Endothelial cell (in vitro differentiated cells): Measurements from ENCODE around the gene SREBF1. TPM values are rescaled to one million over a fixed set of nuclear protein-coding genes. Genes with fewer than 3 reads are reported as not detected.

ENCODE experiments used
- DNase-seq: peaks from one replicate; pipeline ENCODE4 v3.0.0; 2021; ENCODE audit warnings: low spot score
- H3K27ac Mint-ChIP-seq: one replicate; pipeline ENCODE4 v1.8.0; 2021; ENCODE audit warnings: mixed read lengths, inconsistent platforms; ENCODE audit not compliant: unreplicated experiment
- H3K27me3 Mint-ChIP-seq: one replicate; pipeline ENCODE4 v1.8.0; 2021; ENCODE audit warnings: mild to moderate bottlenecking, moderate library complexity, mixed read lengths, inconsistent platforms; ENCODE audit not compliant: unreplicated experiment
- H3K36me3 Mint-ChIP-seq: one replicate; pipeline ENCODE4 v1.8.0; 2021; ENCODE audit warnings: mild to moderate bottlenecking, low read depth, mixed read lengths, inconsistent platforms; ENCODE audit not compliant: unreplicated experiment
- H3K4me1 Mint-ChIP-seq: one replicate; pipeline ENCODE4 v1.8.0; 2021; ENCODE audit warnings: mild to moderate bottlenecking, mixed read lengths, inconsistent platforms; ENCODE audit not compliant: unreplicated experiment
- H3K4me3 Mint-ChIP-seq: one replicate; pipeline ENCODE4 v1.8.0; 2021; ENCODE audit warnings: mild to moderate bottlenecking, mixed read lengths, inconsistent platforms; ENCODE audit not compliant: unreplicated experiment
- H3K9me3 Mint-ChIP-seq: one replicate; pipeline ENCODE4 v1.8.0; 2021; ENCODE audit warnings: mixed read lengths, inconsistent platforms; ENCODE audit not compliant: unreplicated experiment
- total RNA-seq: library from RNA; stranded (reverse); fragmentation: NEBNext Ultra II Directional; extraction: Animal tissue kit (Norgen Biotek cat#: 25700); gene quantifications from one replicate; pipeline ENCODE4 v1.2.1, GENCODE V29; 2021; ENCODE audit not compliant: unreplicated experiment
- TF ChIP-seq, protein P1 (sequence below): fragments of 200-600 bp; sonication (generic); IDR thresholded peaks from one replicate; pipeline ENCODE4 v1.5.0; 2021; ENCODE audit warnings: antibody characterized with exemption; ENCODE audit not compliant: unreplicated experiment

SREBF1 gene
- total RNA-seq, 1 donor from 2014 or later = 146 TPM

DNA sequence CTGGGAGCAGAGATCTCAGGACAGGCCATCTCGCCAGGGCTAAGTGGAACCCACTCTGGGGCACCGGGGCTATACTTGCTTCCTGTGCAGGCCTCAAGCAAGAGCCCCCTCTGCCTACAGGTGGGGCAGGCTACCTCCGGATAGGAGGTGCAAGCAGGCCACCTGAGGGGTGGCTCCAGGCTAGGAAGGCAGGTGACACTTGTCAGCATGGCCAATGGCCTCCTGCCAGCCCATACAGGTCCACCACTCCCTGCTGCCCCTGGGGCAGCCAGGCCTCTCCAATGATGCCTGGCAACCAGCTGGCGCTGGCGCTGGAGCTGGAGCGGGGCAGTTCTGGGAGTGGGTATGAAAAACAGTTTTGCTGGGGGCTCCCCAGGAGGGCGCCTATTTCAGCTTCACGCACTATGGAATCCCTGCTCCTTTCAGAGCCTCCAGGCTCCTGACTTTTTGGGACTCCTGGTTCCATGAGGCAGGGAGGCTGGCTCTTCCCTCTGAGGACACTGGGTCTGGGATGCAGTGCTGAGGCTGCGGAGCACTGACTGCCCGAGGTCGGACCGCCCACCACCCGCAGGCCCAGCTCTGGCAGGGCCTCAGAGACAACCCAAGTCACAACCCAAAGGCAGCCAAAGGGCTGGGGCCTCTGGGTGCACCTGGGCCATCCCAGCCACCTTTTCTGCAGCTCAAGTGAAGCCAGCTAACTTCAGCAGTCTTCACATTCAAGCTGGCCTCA is 8.4 kb upstream of the SREBF1 start:
- DNase-seq = no peak
- TF ChIP-seq, protein P1, sequence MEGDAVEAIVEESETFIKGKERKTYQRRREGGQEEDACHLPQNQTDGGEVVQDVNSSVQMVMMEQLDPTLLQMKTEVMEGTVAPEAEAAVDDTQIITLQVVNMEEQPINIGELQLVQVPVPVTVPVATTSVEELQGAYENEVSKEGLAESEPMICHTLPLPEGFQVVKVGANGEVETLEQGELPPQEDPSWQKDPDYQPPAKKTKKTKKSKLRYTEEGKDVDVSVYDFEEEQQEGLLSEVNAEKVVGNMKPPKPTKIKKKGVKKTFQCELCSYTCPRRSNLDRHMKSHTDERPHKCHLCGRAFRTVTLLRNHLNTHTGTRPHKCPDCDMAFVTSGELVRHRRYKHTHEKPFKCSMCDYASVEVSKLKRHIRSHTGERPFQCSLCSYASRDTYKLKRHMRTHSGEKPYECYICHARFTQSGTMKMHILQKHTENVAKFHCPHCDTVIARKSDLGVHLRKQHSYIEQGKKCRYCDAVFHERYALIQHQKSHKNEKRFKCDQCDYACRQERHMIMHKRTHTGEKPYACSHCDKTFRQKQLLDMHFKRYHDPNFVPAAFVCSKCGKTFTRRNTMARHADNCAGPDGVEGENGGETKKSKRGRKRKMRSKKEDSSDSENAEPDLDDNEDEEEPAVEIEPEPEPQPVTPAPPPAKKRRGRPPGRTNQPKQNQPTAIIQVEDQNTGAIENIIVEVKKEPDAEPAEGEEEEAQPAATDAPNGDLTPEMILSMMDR = no peak
- Mint-ChIP-seq H3K4me1 (peaks cover 23% of the 10 kb centered on the region), H3K27ac (no peak overlapping the region), H3K4me3 (no peak overlapping the region), H3K27me3 (peaks cover 18% of the 10 kb centered on the region), H3K9me3 (no peaks in the 10 kb centered on the region), H3K36me3 (peaks cover 5% of the 10 kb centered on the region)

DNA sequence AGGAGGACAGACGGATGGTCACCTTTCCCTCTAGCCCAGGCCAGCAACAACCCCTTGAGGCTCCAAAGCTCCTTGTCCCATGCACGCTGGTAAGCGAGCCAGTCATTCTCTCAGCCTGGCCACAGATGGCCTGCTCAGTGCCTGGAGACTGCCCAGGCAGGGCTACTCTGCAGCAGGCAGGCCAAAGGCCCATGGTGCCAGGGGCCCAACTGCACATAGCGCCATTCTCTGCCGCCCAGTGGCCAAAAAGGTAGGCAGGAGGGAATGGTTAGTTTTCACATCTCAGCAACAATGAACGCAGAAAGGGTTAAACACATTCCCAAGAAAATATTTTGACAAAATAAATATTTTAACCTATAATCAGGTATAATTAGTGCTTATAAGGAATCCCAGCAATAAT is 7.7 kb upstream of the SREBF1 start:
- H3K4me1 Mint-ChIP-seq = peaks cover 22% of the 10 kb centered on the region
- TF ChIP-seq, protein P1 = no peak
- no peak for DNase-seq

DNA sequence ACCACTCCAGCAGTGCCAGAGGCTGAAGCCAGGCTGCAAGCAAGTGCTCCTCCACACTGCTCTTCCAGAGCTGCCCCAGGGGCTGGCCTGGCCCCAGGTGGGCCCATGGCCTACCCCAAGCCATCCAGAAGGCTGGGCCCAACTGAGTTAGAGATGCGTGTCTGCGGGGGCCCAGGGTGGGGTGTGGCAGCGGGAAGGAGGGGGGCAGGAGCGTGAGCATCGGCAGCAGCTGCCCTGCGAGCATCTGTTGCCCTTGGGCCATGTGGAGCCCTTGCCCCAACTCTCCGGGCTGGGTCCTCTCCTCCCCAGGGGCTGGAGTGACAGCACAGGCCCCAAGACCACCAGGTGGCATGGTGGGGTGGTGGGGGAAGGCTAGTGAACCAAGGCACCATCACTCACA is 7.3 kb upstream of the SREBF1 start:
- no peak for DNase-seq
- Mint-ChIP-seq H3K27me3 (peaks cover 24% of the 10 kb centered on the region), H3K4me3 (no peak overlapping the region), H3K4me1 (peaks cover 26% of the 10 kb centered on the region), H3K36me3 (peaks cover 8% of the 10 kb centered on the region), H3K9me3 (no peaks in the 10 kb centered on the region), H3K27ac (no peak overlapping the region)
- TF ChIP-seq, protein P1 = no peak

More for the DNA sequence above, 7.7 kb upstream of the SREBF1 start:
- Mint-ChIP-seq H3K4me3 (no peak overlapping the region), H3K27ac (no peak overlapping the region), H3K27me3 (peaks cover 20% of the 10 kb centered on the region), H3K36me3 (peaks cover 5% of the 10 kb centered on the region), H3K9me3 (no peaks in the 10 kb centered on the region)

DNA sequence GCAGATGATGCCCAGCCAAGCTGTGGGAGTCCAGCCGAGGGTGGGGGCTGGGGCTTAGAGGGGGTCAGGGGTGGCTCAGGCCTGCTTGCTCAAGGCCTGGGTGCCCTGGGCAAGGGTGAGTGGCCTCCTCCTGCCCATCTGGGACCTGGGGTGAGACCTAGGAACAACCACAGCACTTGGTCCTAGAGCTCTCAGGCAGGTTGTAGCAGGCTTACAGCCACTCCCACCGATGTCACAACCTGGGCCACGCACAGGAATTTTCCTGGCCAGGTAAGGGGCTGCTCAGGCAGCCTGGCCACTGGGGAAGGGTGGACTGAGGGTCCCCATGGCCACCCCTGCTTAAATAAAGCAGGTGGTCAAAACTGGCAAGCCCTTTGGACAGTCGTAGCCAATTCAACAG is 6.3 kb upstream of the SREBF1 start:
- H3K27me3 Mint-ChIP-seq = peaks cover 28% of the 10 kb centered on the region
- DNase-seq = no peak
- H3K36me3 Mint-ChIP-seq = peaks cover 8% of the 10 kb centered on the region
- no peak overlapping the region for H3K4me3 Mint-ChIP-seq
- no peaks in the 10 kb centered on the region for H3K9me3 Mint-ChIP-seq
- peaks cover 34% of the 10 kb centered on the region for H3K4me1 Mint-ChIP-seq
- H3K27ac Mint-ChIP-seq = peak overlapping the region; percentile 57
- TF ChIP-seq, protein P1 = no peak

DNA sequence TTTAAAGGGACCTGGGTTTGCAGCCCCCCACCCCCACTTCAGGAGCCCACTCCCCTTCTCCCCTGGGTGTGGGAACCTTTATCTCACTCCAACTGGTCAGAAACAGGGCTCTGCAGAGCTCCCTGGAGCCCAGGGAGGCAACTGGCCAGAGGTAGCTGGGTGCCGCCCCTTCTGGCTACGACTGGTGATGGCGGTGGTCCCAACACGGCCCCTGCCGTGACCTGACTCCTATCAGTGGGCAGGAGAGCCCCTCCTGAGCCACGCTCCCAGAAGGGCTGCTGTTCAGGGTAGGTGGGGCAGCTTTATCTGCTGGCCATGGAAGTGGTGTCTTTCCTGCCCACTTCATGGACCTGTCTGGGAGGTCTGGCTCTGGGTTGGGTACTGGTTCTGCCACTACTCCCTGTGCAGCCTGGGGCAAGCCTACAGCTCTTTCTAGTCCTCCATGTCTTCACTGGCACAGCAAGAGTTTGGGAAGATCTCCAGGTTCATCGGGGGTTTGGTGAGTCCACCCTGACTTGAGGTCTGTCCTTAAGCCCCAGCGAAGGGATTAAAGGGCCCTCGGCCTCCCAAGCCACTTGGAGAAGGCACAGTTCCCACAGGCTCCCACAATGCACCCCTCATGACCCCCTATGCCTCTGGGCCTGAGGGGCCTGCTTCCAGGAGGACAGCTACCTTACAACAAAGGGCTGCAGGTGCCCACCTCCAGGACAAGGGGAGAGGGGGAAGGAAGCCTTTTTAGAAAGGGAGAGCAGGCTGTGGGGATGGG is 5.5 kb upstream of the SREBF1 start:
- peaks cover 35% of the 10 kb centered on the region for H3K27me3 Mint-ChIP-seq

More for the DNA sequence above, 5.5 kb upstream of the SREBF1 start:
- Mint-ChIP-seq H3K27ac (no peak overlapping the region), H3K9me3 (no peaks in the 10 kb centered on the region), H3K4me1 (peaks cover 36% of the 10 kb centered on the region), H3K4me3 (peak overlapping the region; percentile 53), H3K36me3 (peaks cover 10% of the 10 kb centered on the region)
- TF ChIP-seq, protein P1 = no peak
- no peak for DNase-seq
